ENCODE measurements around the gene ATP6V0C.

ATP6V0C gene

GRCh38 chr16:2472488-2472864 is 41.3 kb upstream of the ATP6V0C start:
- TF ChIP-seq, protein P1, sequence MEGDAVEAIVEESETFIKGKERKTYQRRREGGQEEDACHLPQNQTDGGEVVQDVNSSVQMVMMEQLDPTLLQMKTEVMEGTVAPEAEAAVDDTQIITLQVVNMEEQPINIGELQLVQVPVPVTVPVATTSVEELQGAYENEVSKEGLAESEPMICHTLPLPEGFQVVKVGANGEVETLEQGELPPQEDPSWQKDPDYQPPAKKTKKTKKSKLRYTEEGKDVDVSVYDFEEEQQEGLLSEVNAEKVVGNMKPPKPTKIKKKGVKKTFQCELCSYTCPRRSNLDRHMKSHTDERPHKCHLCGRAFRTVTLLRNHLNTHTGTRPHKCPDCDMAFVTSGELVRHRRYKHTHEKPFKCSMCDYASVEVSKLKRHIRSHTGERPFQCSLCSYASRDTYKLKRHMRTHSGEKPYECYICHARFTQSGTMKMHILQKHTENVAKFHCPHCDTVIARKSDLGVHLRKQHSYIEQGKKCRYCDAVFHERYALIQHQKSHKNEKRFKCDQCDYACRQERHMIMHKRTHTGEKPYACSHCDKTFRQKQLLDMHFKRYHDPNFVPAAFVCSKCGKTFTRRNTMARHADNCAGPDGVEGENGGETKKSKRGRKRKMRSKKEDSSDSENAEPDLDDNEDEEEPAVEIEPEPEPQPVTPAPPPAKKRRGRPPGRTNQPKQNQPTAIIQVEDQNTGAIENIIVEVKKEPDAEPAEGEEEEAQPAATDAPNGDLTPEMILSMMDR (conservative IDR thresholded peaks at IDR 0.05; ENCODE audit: low read length): no peak
- no peak overlapping the region for H3K4me3 ChIP-seq (ENCODE audit: low read length)
- no peak for DNase-seq (ENCODE audit: low read depth)

DNA sequence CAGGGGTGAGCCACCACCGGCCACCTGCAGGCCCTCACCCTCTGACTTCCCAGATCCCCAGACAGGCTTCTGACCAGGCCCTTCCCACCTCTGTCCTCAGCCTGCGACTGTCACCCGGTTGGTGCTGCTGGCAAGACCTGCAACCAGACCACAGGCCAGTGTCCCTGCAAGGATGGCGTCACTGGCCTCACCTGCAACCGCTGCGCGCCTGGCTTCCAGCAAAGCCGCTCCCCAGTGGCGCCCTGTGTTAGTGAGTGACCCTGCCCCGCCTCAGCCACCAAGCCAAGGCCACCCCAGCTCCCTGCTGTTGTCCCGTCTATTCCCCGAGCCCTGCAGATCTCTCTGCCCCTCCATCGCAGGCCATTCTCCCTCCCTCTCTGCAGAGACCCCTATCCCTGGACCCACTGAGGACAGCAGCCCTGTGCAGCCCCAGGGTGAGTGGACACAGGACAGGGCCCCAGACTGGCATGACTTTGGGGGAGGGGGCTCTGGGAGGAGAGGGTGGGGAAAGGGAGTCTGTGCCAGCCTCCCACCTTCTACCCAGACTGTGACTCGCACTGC is 40.8 kb upstream of the ATP6V0C start:
- no peak overlapping the region for H3K4me3 ChIP-seq (ENCODE audit: low read length)
- DNase-seq (ENCODE audit: low read depth): no peak
- TF ChIP-seq, protein P1 (conservative IDR thresholded peaks at IDR 0.05; ENCODE audit: low read length): no peak

GRCh38 chr16:2473446-2473926 is 40.3 kb upstream of the ATP6V0C start:
- no peak for DNase-seq (ENCODE audit: low read depth)
- peak overlapping the region; percentile 36 for H3K4me3 ChIP-seq (ENCODE audit: low read length)

DNA sequence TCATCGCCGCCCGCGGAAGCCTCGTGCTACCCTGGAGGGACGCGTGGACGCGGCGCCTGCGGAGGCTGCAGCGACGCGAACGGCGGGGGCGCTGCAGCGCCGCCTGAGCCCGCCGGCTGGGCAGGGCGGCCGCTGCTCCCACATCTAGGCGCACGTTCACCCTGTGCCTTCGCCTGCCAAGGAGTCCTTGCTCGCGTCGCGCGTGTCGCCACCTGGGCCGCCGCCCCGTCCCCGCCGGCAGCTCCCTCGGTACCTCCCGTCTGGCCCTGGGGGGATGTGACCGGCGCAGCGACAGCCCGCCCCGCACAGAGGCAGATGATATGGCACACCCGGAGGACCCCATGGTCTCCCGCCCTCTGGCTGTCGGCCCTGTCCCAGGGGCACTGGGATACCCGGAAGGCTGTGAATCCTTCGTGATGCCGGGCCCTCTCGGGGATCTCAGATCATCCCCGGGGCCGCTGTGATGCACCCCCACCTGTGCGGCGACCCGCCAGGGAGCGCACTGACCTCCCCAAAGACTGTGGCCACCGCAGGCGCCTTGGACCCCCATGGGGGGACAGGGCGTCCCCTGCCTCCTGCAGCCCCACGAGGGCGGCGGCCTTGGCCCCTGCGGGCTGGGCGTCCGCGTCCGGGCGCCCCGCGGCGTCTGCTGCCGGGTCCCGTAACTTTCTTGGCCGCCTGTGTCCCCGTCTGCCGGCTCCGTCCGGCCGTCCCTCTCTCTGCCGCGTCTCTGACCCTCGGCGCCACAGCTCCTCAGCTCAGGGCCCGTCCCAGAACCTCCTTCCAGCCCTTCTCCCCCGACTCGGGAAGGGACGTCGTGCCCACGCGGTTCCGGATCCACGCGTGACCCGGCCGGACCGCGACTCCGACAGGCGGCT is 39.5 kb upstream of the ATP6V0C start:
- TF ChIP-seq, protein P1 (conservative IDR thresholded peaks at IDR 0.05; ENCODE audit: low read length): 0 out of 2 replicates have a peak, but pooled peaks have one; percentile 10
- H3K4me3 ChIP-seq (ENCODE audit: low read length): peak overlapping the region; percentile 77
- peak; percentile 40 for DNase-seq (ENCODE audit: low read depth)

More at GRCh38 chr16:2473446-2473926, 40.3 kb upstream of the ATP6V0C start:
- TF ChIP-seq, protein P1 (conservative IDR thresholded peaks at IDR 0.05; ENCODE audit: low read length): no peak

- TF ChIP-seq, protein P1 (conservative IDR thresholded peaks at IDR 0.05; ENCODE audit: low read length): no peak
- peak; percentile 73 for DNase-seq (ENCODE audit: low read depth)
- H3K4me3 ChIP-seq (ENCODE audit: low read length): peak within 1 kb of the TSS; percentile 77
Measured at GRCh38 chr16:2474877-2475412, 38.8 kb upstream of the ATP6V0C start, which contains the start of gene TBC1D24. Gene TBC1D24 (plus strand): TSS chr16:2475127. CDS start chr16:2496149, 21,022 bp downstream.

DNA sequence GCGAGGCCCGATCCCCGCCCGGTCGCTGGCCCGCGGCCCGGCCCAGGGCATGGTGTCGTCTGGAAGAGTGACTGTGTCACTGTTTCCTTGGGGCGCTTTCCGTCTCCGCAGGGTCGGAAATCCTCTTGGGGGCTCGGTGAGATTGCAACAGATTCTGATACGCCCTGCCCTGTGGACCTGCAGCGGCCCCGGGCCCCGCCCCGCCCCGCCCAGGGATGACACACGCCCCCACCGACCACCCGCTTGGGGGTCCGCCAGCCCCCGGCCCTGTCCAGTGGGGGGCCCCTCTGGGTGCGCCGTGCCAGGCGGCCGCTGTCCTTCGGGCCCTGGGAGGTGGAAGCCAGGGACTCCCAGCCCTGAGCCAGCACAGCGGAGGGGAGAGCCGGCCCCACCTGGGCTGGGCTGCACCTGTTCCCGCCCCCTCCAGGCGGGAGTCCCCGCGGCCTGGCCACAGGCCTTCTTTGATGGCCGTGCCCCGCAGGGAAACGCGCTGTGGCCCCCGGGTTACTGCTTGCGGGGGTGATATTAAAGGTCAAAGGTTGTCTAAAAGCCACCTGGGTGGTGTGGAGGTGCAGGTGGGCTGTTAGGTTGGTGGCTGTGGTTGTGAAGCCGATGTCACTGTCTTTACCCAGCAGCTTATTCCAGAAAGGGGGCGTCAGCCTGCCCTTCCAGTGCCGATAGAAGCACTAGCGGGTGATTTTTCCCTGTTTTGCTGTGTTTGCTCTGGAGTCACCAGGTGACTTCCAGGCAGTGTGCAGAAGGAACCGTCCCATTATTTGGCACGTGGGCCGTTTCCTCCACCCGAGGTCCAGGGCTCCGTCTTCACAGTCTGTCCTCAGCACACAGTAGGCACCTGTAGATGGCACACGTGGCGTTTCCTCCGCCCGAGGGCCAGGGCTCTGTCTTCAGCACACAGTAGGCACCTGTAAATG is 38.1 kb upstream of the ATP6V0C start:
- no peak for DNase-seq (ENCODE audit: low read depth)
- H3K4me3 ChIP-seq (ENCODE audit: low read length): peak overlapping the region; percentile 61
- TF ChIP-seq, protein P1 (conservative IDR thresholded peaks at IDR 0.05; ENCODE audit: low read length): no peak
